Measurements from ENCODE around the gene MEGF11. TPM values are rescaled to one million over a fixed set of nuclear protein-coding genes. Genes with fewer than 3 reads are reported as not detected.

Gene MEGF11
- total and polyA plus RNA-seq, 2 donors (not counting 1 experiment from before 2014, with no cell fraction given), result under 0.01 TPM; not detected in 1

DNA sequence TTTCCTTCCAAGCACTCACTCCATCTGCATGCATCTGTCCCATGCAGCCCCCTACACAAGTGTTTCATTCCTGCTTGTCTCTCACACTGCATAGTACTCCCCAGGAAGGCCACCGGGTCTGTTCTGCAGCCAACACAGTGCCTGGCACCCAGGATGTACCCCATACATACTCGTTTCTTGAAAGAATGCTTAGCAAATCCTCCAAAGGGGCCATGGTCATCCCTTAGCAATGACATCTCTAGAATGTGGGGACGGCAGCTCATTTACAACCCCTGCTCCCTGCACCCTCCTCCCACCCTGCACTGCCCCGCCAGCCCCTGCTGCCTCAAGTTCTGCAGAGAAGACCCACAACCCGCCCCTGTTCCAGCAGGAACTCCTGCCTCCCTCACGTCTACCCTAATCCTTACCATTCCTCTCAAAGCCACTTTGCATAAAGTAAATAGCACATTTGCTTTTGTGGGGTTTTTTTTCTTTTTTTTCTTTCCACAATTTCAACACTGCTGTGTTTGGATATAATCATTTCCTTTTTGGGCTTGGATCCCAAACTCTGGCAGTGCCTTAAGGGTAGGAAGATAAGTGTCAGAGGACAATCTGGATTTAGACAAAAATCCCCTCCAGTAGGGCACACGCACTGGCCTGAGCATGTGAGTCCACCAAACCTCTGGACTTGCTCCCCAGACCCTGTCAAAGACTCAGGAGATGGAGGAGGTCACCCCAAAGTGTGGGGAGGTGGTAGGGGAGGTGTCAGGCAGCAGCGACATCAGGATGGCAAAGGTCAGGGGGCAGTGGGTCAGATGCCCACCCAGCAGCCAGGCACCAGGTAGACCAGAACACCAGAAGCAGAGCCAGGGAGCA, 68.4 kb downstream of the MEGF11 start:
- Histone ChIP-seq H3K4me3 (replicated peaks in 1 of 4; ENCODE audit: control extremely low read depth in 1 of 4, insufficient read depth in 1 of 4, low read depth in 3 of 4, low read length in 4 of 4) (no peak overlapping the region), H3K4me2 (ENCODE audit: extremely low read depth, insufficient read depth, low read length) (no peak overlapping the region), H3K27ac (ENCODE audit: insufficient read depth, low read length) (no peak overlapping the region), H3K9me3 (ENCODE audit: control insufficient read depth, insufficient read depth, low read depth, low read length) (no peaks in the 10 kb centered on the region), H3K27me3 (ENCODE audit: control insufficient read depth, insufficient read depth, low read length) (peaks cover 15% of the 10 kb centered on the region), H3K79me2 (ENCODE audit: control insufficient read depth, insufficient read depth, low read length) (no peaks in the 10 kb centered on the region), H3K9ac (ENCODE audit: insufficient read depth, low read length) (no peak overlapping the region), H2AFZ (ENCODE audit: low read length) (no peak overlapping the region), H3K4me1 (ENCODE audit: control insufficient read depth, extremely low read depth, insufficient read depth, low read length) (no peaks in the 10 kb centered on the region), H3K36me3 (ENCODE audit: control insufficient read depth, insufficient read depth, low read length) (no peaks in the 10 kb centered on the region), H4K20me1 (ENCODE audit: control insufficient read depth, extremely low read depth, insufficient read depth, low read length) (no peaks in the 10 kb centered on the region)
- TF ChIP-seq, protein P1, sequence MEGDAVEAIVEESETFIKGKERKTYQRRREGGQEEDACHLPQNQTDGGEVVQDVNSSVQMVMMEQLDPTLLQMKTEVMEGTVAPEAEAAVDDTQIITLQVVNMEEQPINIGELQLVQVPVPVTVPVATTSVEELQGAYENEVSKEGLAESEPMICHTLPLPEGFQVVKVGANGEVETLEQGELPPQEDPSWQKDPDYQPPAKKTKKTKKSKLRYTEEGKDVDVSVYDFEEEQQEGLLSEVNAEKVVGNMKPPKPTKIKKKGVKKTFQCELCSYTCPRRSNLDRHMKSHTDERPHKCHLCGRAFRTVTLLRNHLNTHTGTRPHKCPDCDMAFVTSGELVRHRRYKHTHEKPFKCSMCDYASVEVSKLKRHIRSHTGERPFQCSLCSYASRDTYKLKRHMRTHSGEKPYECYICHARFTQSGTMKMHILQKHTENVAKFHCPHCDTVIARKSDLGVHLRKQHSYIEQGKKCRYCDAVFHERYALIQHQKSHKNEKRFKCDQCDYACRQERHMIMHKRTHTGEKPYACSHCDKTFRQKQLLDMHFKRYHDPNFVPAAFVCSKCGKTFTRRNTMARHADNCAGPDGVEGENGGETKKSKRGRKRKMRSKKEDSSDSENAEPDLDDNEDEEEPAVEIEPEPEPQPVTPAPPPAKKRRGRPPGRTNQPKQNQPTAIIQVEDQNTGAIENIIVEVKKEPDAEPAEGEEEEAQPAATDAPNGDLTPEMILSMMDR (conservative IDR thresholded peaks at IDR 0.05 in 1 of 2, IDR thresholded peaks at IDR 0.05 in 1 of 2; ENCODE audit: low read depth in 1 of 2, low read length in 2 of 2), result no peak
- TF ChIP-seq EZH2 (IDR thresholded peaks at IDR 0.05; ENCODE audit: low read length, missing control alignments), result no peak
- DNase-seq (ENCODE audit: low read depth in 2 of 2), result no peak

DNA sequence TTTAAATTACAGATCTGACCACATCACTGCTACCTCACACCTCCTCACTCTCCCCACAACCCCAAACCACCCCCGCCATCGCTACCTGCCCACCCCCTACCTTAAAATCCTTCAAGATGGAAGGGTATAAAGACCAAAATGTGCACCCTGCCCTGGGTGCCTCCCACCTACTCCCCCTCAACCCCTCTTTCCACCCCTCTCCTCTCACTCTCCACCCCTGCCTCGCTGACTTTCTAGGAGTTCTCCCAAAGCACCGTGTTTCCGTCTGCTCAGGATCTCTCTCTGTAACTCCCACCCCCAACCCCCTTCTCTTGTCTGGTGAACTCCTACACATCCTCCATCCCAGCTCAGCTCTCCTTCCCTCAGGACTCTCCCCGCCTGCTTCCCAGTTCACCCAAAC, 69.1 kb downstream of the MEGF11 start:
- no peak overlapping the region for H3K4me2 ChIP-seq (ENCODE audit: extremely low read depth, insufficient read depth, low read length)
- H3K79me2 ChIP-seq (ENCODE audit: control insufficient read depth, insufficient read depth, low read length), result no peaks in the 10 kb centered on the region
- no peak for TF ChIP-seq EZH2 (IDR thresholded peaks at IDR 0.05; ENCODE audit: low read length, missing control alignments)
- TF ChIP-seq, protein P1 (conservative IDR thresholded peaks at IDR 0.05 in 1 of 2, IDR thresholded peaks at IDR 0.05 in 1 of 2; ENCODE audit: low read depth in 1 of 2, low read length in 2 of 2), result no peak
- H3K9me3 ChIP-seq (ENCODE audit: control insufficient read depth, insufficient read depth, low read depth, low read length), result no peaks in the 10 kb centered on the region
- no peaks in the 10 kb centered on the region for H3K4me1 ChIP-seq (ENCODE audit: control insufficient read depth, extremely low read depth, insufficient read depth, low read length)
- H3K36me3 ChIP-seq (ENCODE audit: control insufficient read depth, insufficient read depth, low read length), result no peaks in the 10 kb centered on the region
- no peaks in the 10 kb centered on the region for H4K20me1 ChIP-seq (ENCODE audit: control insufficient read depth, extremely low read depth, insufficient read depth, low read length)
- H2AFZ ChIP-seq (ENCODE audit: low read length), result no peak overlapping the region
- H3K27me3 ChIP-seq (ENCODE audit: control insufficient read depth, insufficient read depth, low read length), result peaks cover 17% of the 10 kb centered on the region
- H3K4me3 ChIP-seq (replicated peaks in 1 of 4; ENCODE audit: control extremely low read depth in 1 of 4, insufficient read depth in 1 of 4, low read depth in 3 of 4, low read length in 4 of 4), result no peak overlapping the region
- no peak overlapping the region for H3K9ac ChIP-seq (ENCODE audit: insufficient read depth, low read length)
- DNase-seq (ENCODE audit: low read depth in 2 of 2), result no peak
- no peak overlapping the region for H3K27ac ChIP-seq (ENCODE audit: insufficient read depth, low read length)

DNA sequence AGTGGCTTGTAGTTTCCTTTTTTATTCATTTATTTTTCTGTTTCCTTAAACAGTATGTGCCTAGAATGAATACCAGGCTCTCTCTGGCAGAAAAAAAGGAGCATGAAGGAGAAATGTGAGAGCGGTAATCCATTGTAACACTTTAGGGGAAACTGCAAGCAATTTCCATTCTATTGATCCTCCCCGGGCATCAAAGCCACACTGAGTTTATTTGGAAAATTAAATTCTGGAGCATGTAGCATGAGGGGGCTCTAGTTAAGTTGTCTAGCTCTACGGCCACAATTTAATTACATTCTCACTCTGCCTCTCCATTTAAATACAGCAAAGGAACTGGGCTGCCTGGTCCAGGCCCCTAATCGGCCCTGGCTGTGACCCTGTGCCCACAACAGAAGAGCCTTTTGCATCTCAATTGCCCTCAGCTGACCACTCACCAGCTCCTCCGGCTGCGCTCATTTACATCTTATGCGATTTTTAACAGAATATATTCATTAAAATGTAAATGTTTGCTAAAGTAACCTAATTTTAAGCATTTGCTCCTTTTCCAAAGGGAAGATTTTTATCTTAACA, 72.9 kb downstream of the MEGF11 start:
- H3K27me3 ChIP-seq (ENCODE audit: control insufficient read depth, insufficient read depth, low read length), result peaks cover 19% of the 10 kb centered on the region
- DNase-seq (ENCODE audit: low read depth in 2 of 2), result no peak
- H4K20me1 ChIP-seq (ENCODE audit: control insufficient read depth, extremely low read depth, insufficient read depth, low read length), result no peaks in the 10 kb centered on the region
- H3K4me3 ChIP-seq (replicated peaks in 1 of 4; ENCODE audit: control extremely low read depth in 1 of 4, insufficient read depth in 1 of 4, low read depth in 3 of 4, low read length in 4 of 4), result no peak overlapping the region
- H3K36me3 ChIP-seq (ENCODE audit: control insufficient read depth, insufficient read depth, low read length), result no peaks in the 10 kb centered on the region
- no peak overlapping the region for H3K27ac ChIP-seq (ENCODE audit: insufficient read depth, low read length)
- no peaks in the 10 kb centered on the region for H3K79me2 ChIP-seq (ENCODE audit: control insufficient read depth, insufficient read depth, low read length)
- no peaks in the 10 kb centered on the region for H3K4me1 ChIP-seq (ENCODE audit: control insufficient read depth, extremely low read depth, insufficient read depth, low read length)
- H2AFZ ChIP-seq (ENCODE audit: low read length), result no peak overlapping the region
- TF ChIP-seq, protein P1 (conservative IDR thresholded peaks at IDR 0.05 in 1 of 2, IDR thresholded peaks at IDR 0.05 in 1 of 2; ENCODE audit: low read depth in 1 of 2, low read length in 2 of 2), result no peak
- TF ChIP-seq EZH2 (IDR thresholded peaks at IDR 0.05; ENCODE audit: low read length, missing control alignments), result no peak
- H3K9me3 ChIP-seq (ENCODE audit: control insufficient read depth, insufficient read depth, low read depth, low read length), result no peaks in the 10 kb centered on the region
- no peak overlapping the region for H3K9ac ChIP-seq (ENCODE audit: insufficient read depth, low read length)
- no peak overlapping the region for H3K4me2 ChIP-seq (ENCODE audit: extremely low read depth, insufficient read depth, low read length)
